ENCODE measurements around the gene ANTXR2. TPM values are rescaled to one million over a fixed set of nuclear protein-coding genes. Genes with fewer than 3 reads are reported as not detected.

The ANTXR2 gene
- polyA plus RNA-seq, 1 of the 3 experiments (the other 2 are of a cell fraction), result 48.8 TPM

GRCh38 chr4:80015407-80016189 lies 57.4 kb downstream of the ANTXR2 start:
- peaks cover 7% of the 10 kb centered on the region; the same call in 1 of the 2 replicates for H4K20me1 ChIP-seq (ENCODE audit: insufficient read depth)
- no peak overlapping the region for H2AFZ ChIP-seq (ENCODE audit: low read depth)
- CTCF ChIA-PET, result no interaction called here
- H3K4me2 ChIP-seq, result no peak overlapping the region
- no peak overlapping the region for H3K4me3 ChIP-seq (ENCODE audit: low read depth in 2 of 2, low read length in 1 of 2)
- no peaks in the 10 kb centered on the region for H3K9me2 ChIP-seq
- peaks cover 58% of the 10 kb centered on the region for H3F3A ChIP-seq (replicated peaks; ENCODE audit: insufficient read depth)
- peaks cover 44 to 74% of the 10 kb centered on the region in 2 experiments for H3K36me3 ChIP-seq (replicated peaks in 1 of 2; ENCODE audit: control insufficient read depth in 1 of 2, insufficient read depth in 2 of 2, low read length in 1 of 2)
- peaks cover 3 to 39% of the 10 kb centered on the region in 2 experiments for H3K4me1 ChIP-seq (ENCODE audit: control insufficient read depth in 1 of 2, insufficient read depth in 2 of 2, low read depth in 1 of 2, low read length in 1 of 2)
- H3K27ac ChIP-seq (ENCODE audit: low read depth in 2 of 2, low read length in 1 of 2), result peak overlapping the region in 1 of 2 experiments; percentile 28; a peak in 2 of 4 replicates
- no peaks in the 10 kb centered on the region for H3K27me3 ChIP-seq (ENCODE audit: insufficient read depth)
- peaks cover 60% of the 10 kb centered on the region for H3K79me2 ChIP-seq (ENCODE audit: insufficient read depth)
- H3K9me3 ChIP-seq, result no peaks in the 10 kb centered on the region
- POLR2A ChIA-PET, result no interaction called here
- no peak for DNase-seq
- no peak for TF ChIP-seq TCF12 (IDR thresholded peaks at IDR 0.05)
- no peak for TF ChIP-seq NFIC (IDR thresholded peaks at IDR 0.05; ENCODE audit: borderline replicate concordance)
- no peak for TF ChIP-seq RCOR1 (IDR thresholded peaks at IDR 0.05; ENCODE audit: low read length)
- no peak for TF ChIP-seq ZBTB33 (IDR thresholded peaks at IDR 0.05; ENCODE audit: borderline replicate concordance, low read depth)
- no peak for TF ChIP-seq EZH2phosphoT487 (IDR thresholded peaks at IDR 0.05; ENCODE audit: borderline replicate concordance, low read depth)
- no peak for TF ChIP-seq YY1 (IDR thresholded peaks at IDR 0.05; ENCODE audit: low read depth)
- TF ChIP-seq, protein P1, sequence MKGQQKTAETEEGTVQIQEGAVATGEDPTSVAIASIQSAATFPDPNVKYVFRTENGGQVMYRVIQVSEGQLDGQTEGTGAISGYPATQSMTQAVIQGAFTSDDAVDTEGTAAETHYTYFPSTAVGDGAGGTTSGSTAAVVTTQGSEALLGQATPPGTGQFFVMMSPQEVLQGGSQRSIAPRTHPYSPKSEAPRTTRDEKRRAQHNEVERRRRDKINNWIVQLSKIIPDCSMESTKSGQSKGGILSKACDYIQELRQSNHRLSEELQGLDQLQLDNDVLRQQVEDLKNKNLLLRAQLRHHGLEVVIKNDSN (IDR thresholded peaks at IDR 0.05; ENCODE audit: borderline replicate concordance, low read depth), result no peak
- TF ChIP-seq, protein P2, sequence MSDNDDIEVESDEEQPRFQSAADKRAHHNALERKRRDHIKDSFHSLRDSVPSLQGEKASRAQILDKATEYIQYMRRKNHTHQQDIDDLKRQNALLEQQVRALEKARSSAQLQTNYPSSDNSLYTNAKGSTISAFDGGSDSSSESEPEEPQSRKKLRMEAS (IDR thresholded peaks at IDR 0.05; ENCODE audit: low read depth), result no peak
- TF ChIP-seq USF2 (IDR thresholded peaks at IDR 0.05; ENCODE audit: borderline replicate concordance, low read depth, low read length), result no peak
- no peak for TF ChIP-seq CHD2 (IDR thresholded peaks at IDR 0.05; ENCODE audit: low read length, partially characterized antibody)
- 92% methylated on average over 2 of the region's 2 CpGs for WGBS (ENCODE audit: low lambda C conversion rate)
- no peak overlapping the region for H3K9ac ChIP-seq

GRCh38 chr4:80014531-80014930 lies 58.5 kb downstream of the ANTXR2 start:
- WGBS (ENCODE audit: low lambda C conversion rate), result 96% methylated on average over 3 of the region's 3 CpGs
- Histone ChIP-seq H3K9me3 (no peaks in the 10 kb centered on the region), H3K79me2 (ENCODE audit: insufficient read depth) (peaks cover 62% of the 10 kb centered on the region), H3K27ac (ENCODE audit: low read depth in 2 of 2, low read length in 1 of 2) (peak overlapping the region in 1 of 2 experiments; percentile 28; a peak in 1 of 4 replicates), H3K9me2 (no peaks in the 10 kb centered on the region), H4K20me1 (ENCODE audit: insufficient read depth) (peaks cover 7% of the 10 kb centered on the region; the same call in 1 of the 2 replicates), H3K4me3 (ENCODE audit: low read depth in 2 of 2, low read length in 1 of 2) (no peak overlapping the region), H3K27me3 (ENCODE audit: insufficient read depth) (no peaks in the 10 kb centered on the region), H3K4me1 (ENCODE audit: control insufficient read depth in 1 of 2, insufficient read depth in 2 of 2, low read depth in 1 of 2, low read length in 1 of 2) (peaks cover 3 to 39% of the 10 kb centered on the region in 2 experiments), H3F3A (replicated peaks; ENCODE audit: insufficient read depth) (peaks cover 62% of the 10 kb centered on the region), H3K36me3 (replicated peaks in 1 of 2; ENCODE audit: control insufficient read depth in 1 of 2, insufficient read depth in 2 of 2, low read length in 1 of 2) (peaks cover 46 to 75% of the 10 kb centered on the region in 2 experiments), H3K4me2 (no peak overlapping the region), H3K9ac (no peak overlapping the region), H2AFZ (ENCODE audit: low read depth) (no peak overlapping the region)
- TF ChIP-seq ELF1 (IDR thresholded peaks at IDR 0.05) (no peak), FOXM1 (IDR thresholded peaks at IDR 0.05; ENCODE audit: low read depth) (no peak), EP300 (IDR thresholded peaks at IDR 0.05; ENCODE audit: borderline replicate concordance in 1 of 2, low read depth in 1 of 2, low read length in 1 of 2) (no peak), NRF1 (IDR thresholded peaks at IDR 0.05; ENCODE audit: low read depth, low read length) (no peak), TAF1 (IDR thresholded peaks at IDR 0.05; ENCODE audit: borderline replicate concordance, low read depth, low read length) (no peak), FOSL2 (IDR thresholded peaks at IDR 0.05; ENCODE audit: borderline replicate concordance, low read depth) (no peak), MXI1 (IDR thresholded peaks at IDR 0.05; ENCODE audit: low read depth, low read length) (no peak)
- CTCF ChIA-PET, result no interaction called here
- no peak for DNase-seq
- POLR2A ChIA-PET, result no interaction called here
